ENCODE results near the gene MBTD1. TPM values are rescaled to one million over a fixed set of nuclear protein-coding genes. Genes with fewer than 3 reads are reported as not detected.

Gene MBTD1
- total and polyA plus RNA-seq, 2 of the 8 experiments (the other 6 are each of a cell fraction or from before 2014, with no cell fraction given), result 20.3 to 51.4 TPM

- TF ChIP-seq CHD7 (IDR thresholded peaks at IDR 0.05; ENCODE audit: insufficient replicate concordance, low read length) (no peak), TEAD4 (IDR thresholded peaks at IDR 0.05; ENCODE audit: low read depth, low read length) (no peak), BCL11A (IDR thresholded peaks at IDR 0.05; ENCODE audit: low read depth in 2 of 2, low read length in 2 of 2) (no peak), NRF1 (IDR thresholded peaks at IDR 0.05; ENCODE audit: low read depth, low read length) (no peak), GABPA (IDR thresholded peaks at IDR 0.05; ENCODE audit: borderline replicate concordance, insufficient read depth, low read length) (no peak), SIN3A (conservative IDR thresholded peaks at IDR 0.05 in 1 of 2, IDR thresholded peaks at IDR 0.05 in 1 of 2; ENCODE audit: low read depth in 1 of 2, low read length in 2 of 2) (no peak)
Measured at GRCh38 chr17:51255673-51256072, 4.2 kb downstream of the MBTD1 start (continued).
